IMR-90 (cell line): ENCODE results near the gene ABCC8. TPM values are rescaled to one million over a fixed set of nuclear protein-coding genes. Genes with fewer than 3 reads are reported as not detected.

Experiments used
- ATAC-seq: fragments of 200-7000 bp; cut with Tn5 transposase; 2 replicates; pipeline ENCODE4 v1.9.1; 2020; ENCODE audit warnings: low read depth, mild to moderate bottlenecking, moderate library complexity
- BruUV-seq: library from RNA; stranded (reverse); fragments of 400-500 nt; replicated peaks from 2 replicates; lab custom pipeline; 2021; lab: Mats Ljungman, UMichigan
- CTCF ChIA-PET: fragments of 300-600 bp; formaldehyde crosslinking; extraction: SDS; loops from one replicate; lab custom pipeline; 2021; ENCODE audit warnings: antibody characterized with exemption; lab: Yijun Ruan, JAX
- POLR2A ChIA-PET: fragments of 300-600 bp; sonication (Branson Sonifier 250); formaldehyde crosslinking; loops from one replicate; lab custom pipeline; 2022; ENCODE audit warnings: antibody characterized with exemption; ENCODE audit not compliant: unreplicated experiment; lab: Charles Lee
- DNase-seq: peaks from one replicate; pipeline ENCODE4 v3.0.0; 2013
- H2AFZ ChIP-seq: replicated peaks from 2 replicates; pipeline ENCODE3; 2013; ENCODE audit warnings: low read length, mild to moderate bottlenecking; ENCODE audit not compliant: poor library complexity
- H2AK5ac ChIP-seq: 2 replicates; pipeline ENCODE4 v1.6.1; 2013; ENCODE audit warnings: low read depth, low read length, inconsistent platforms
- H2AK9ac ChIP-seq: replicated peaks from 2 replicates; pipeline ENCODE3; 2013; ENCODE audit warnings: mild to moderate bottlenecking, low read depth, low read length, moderate library complexity; ENCODE audit not compliant: poor library complexity
- H2BK120ac ChIP-seq: 2 replicates; pipeline ENCODE4 v1.6.1; 2013; ENCODE audit warnings: low read depth, low read length, inconsistent platforms
- H2BK15ac ChIP-seq: 3 replicates; pipeline ENCODE4 v1.6.1; 2013; ENCODE audit warnings: low read depth, low read length, inconsistent platforms
- H2BK20ac ChIP-seq: 2 replicates; pipeline ENCODE4 v1.6.1; 2013; ENCODE audit warnings: low read depth, mild to moderate bottlenecking, inconsistent platforms, low read length, moderate library complexity
- H2BK5ac ChIP-seq: 2 replicates; pipeline ENCODE4 v1.6.1; 2013; ENCODE audit warnings: mild to moderate bottlenecking, low read depth, low read length, inconsistent platforms; ENCODE audit not compliant: poor library complexity, severe bottlenecking
- H3K14ac ChIP-seq: replicated peaks from 2 replicates; pipeline ENCODE4 v1.6.1; 2013; ENCODE audit warnings: low read depth, low read length, inconsistent platforms
- H3K18ac ChIP-seq: 2 replicates; pipeline ENCODE4 v1.6.1; 2013; ENCODE audit warnings: low read depth, low read length, control low read depth
- H3K23ac ChIP-seq: 2 replicates; pipeline ENCODE4 v1.6.1; 2013; ENCODE audit warnings: low read depth, low read length, inconsistent platforms
- H3K27ac ChIP-seq: 2 replicates; pipeline ENCODE4 v1.5.1; 2013; ENCODE audit warnings: mild to moderate bottlenecking, control low read depth, low read length; ENCODE audit not compliant: insufficient read depth
- H3K27me3 ChIP-seq: 2 replicates; pipeline ENCODE4 v1.6.1; 2013; ENCODE audit warnings: low read length; ENCODE audit not compliant: control insufficient read depth, insufficient read depth
- H3K36me3 ChIP-seq: 2 replicates; pipeline ENCODE4 v1.6.1; 2013; ENCODE audit warnings: low read length, mixed read lengths; ENCODE audit not compliant: control insufficient read depth, insufficient read depth
- H3K4ac ChIP-seq: 2 replicates; pipeline ENCODE4 v1.6.1; 2013; ENCODE audit warnings: low read depth, low read length, inconsistent platforms
- H3K4me1 ChIP-seq: 2 replicates; pipeline ENCODE4 v1.6.1; 2013; ENCODE audit warnings: low read length, mixed read lengths; ENCODE audit not compliant: control insufficient read depth, insufficient read depth
- H3K4me2 ChIP-seq: 2 replicates; pipeline ENCODE4 v1.6.1; 2013; ENCODE audit warnings: low read depth, mild to moderate bottlenecking, control low read depth, low read length, moderate library complexity
- H3K4me3 ChIP-seq: 2 replicates; pipeline ENCODE4 v1.5.1; 2013; ENCODE audit warnings: low read depth, mild to moderate bottlenecking, control low read depth, low read length, moderate library complexity; ENCODE audit not compliant: insufficient read depth
- H3K56ac ChIP-seq: 2 replicates; pipeline ENCODE4 v1.6.1; 2013; ENCODE audit warnings: low read length, inconsistent platforms; ENCODE audit not compliant: insufficient read depth; ENCODE audit errors: extremely low read depth
- H3K79me1 ChIP-seq, 2 experiments: 2 replicates each; pipeline ENCODE4 v1.6.1; 2013; ENCODE audit warnings: low read length in 2 of 2, inconsistent platforms in 1 of 2, low read depth in 1 of 2
- H3K9ac ChIP-seq: 2 replicates; pipeline ENCODE4 v1.6.1; 2013; ENCODE audit warnings: low read depth, low read length, control low read depth
- H3K9me1 ChIP-seq: 2 replicates; pipeline ENCODE4 v1.6.1; 2013; ENCODE audit warnings: low read length, inconsistent platforms; ENCODE audit not compliant: insufficient read depth
- H3K9me3 ChIP-seq: 2 replicates; pipeline ENCODE4 v1.6.1; 2013; ENCODE audit warnings: low read length; ENCODE audit not compliant: control insufficient read depth, insufficient read depth
- H4K20me1 ChIP-seq: 2 replicates; pipeline ENCODE4 v1.6.1; 2013; ENCODE audit warnings: low read length, inconsistent platforms; ENCODE audit not compliant: insufficient read depth
- H4K5ac ChIP-seq: 2 replicates; pipeline ENCODE4 v1.6.1; 2013; ENCODE audit warnings: mild to moderate bottlenecking, low read depth, low read length, control low read depth
- H4K8ac ChIP-seq, 2 experiments: 2 replicates each; pipeline ENCODE4 v1.6.1; 2013; ENCODE audit warnings: low read depth in 2 of 2, low read length in 2 of 2, control low read depth in 1 of 2, inconsistent platforms in 1 of 2
- H4K91ac ChIP-seq: 2 replicates; pipeline ENCODE4 v1.6.1; 2013; ENCODE audit warnings: low read depth, low read length, inconsistent platforms; ENCODE audit not compliant: insufficient read depth
- BHLHE40 ChIP-seq: fragments of 150-350 bp; IDR thresholded peaks from 2 replicates; pipeline ENCODE4 v1.6.1; 2016; ENCODE audit warnings: mild to moderate bottlenecking, low read depth, low read length
- CEBPB ChIP-seq: IDR thresholded peaks from 2 replicates; pipeline ENCODE4 v1.6.1; 2012; ENCODE audit warnings: low read depth, low read length, improper control_type of control experiment
- FOS ChIP-seq: fragments of 150-350 bp; IDR thresholded peaks from 2 replicates; pipeline ENCODE4 v1.6.1; 2016; ENCODE audit warnings: low read depth, low read length
- MAFK ChIP-seq: IDR thresholded peaks from 2 replicates; pipeline ENCODE4 v1.6.1; 2012; ENCODE audit warnings: low read depth, low read length, improper control_type of control experiment
- MAZ ChIP-seq: IDR thresholded peaks from 2 replicates; pipeline ENCODE4 v1.6.1; 2012; ENCODE audit warnings: low read depth, mild to moderate bottlenecking, low read length, improper control_type of control experiment, moderate library complexity, borderline replicate concordance
- MXI1 ChIP-seq: IDR thresholded peaks from 2 replicates; pipeline ENCODE4 v1.6.1; 2012; ENCODE audit warnings: low read depth, mild to moderate bottlenecking, low read length, moderate library complexity, borderline replicate concordance
- NFE2L2 ChIP-seq: fragments of 150-350 bp; IDR thresholded peaks from 2 replicates; pipeline ENCODE4 v1.6.1; 2016; ENCODE audit warnings: low read depth, mild to moderate bottlenecking, low read length
- POLR2A ChIP-seq: IDR thresholded peaks from 2 replicates; pipeline ENCODE4 v1.6.1; 2012; ENCODE audit warnings: mild to moderate bottlenecking, low read depth, low read length
- RAD21 ChIP-seq: IDR thresholded peaks from 2 replicates; pipeline ENCODE4 v1.6.1; 2012; ENCODE audit warnings: low read length, improper control_type of control experiment
- RCOR1 ChIP-seq: IDR thresholded peaks from 2 replicates; pipeline ENCODE4 v1.6.1; 2012; ENCODE audit warnings: mild to moderate bottlenecking, low read length, improper control_type of control experiment; ENCODE audit not compliant: insufficient replicate concordance
- RFX5 ChIP-seq: IDR thresholded peaks from 2 replicates; pipeline ENCODE4 v1.8.0; 2012; ENCODE audit warnings: low read depth, mild to moderate bottlenecking, low read length, moderate library complexity
- SMC3 ChIP-seq: fragments of 150-350 bp; IDR thresholded peaks from 2 replicates; pipeline ENCODE4 v1.6.1; 2016; ENCODE audit warnings: low read depth, mild to moderate bottlenecking, antibody characterized with exemption, low read length, moderate library complexity
- WGBS, 2 experiments: methylation state at CpG; one replicate each; pipeline versions ENCODE4 v1.1.5 to v1.1.7; 2013; ENCODE audit warnings: missing lambda C conversion rate in 2 of 2; ENCODE audit not compliant: insufficient read length in 1 of 2; ENCODE audit errors: extremely low coverage in 2 of 2; 5-methylcytosine and 5-hydroxymethylcytosine counted together
- dilution Hi-C: fragments of 300-500 bp; cut with HindIII; formaldehyde crosslinking; loops from one replicate; pipeline ENCODE4 v1.14.3; 2018; ENCODE audit warnings: low sequenced_read_pairs; ENCODE audit not compliant: unreplicated experiment
- in situ Hi-C: fragments of 300-500 bp; cut with MboI; formaldehyde crosslinking; loops from 3 replicates; pipeline ENCODE4 v1.14.3; 2019; ENCODE audit warnings: low sequenced_read_pairs, inconsistent platforms, mixed read lengths
- intact Hi-C: fragments of 100-400 bp; cut with micrococcal nuclease; formaldehyde crosslinking; loops from 2 replicates; pipeline ENCODE4 v1.10.0; 2022
- polyA plus RNA-seq, 3 experiments: library from polyadenylated mRNA; depleted of rRNA; stranded (reverse); fragments of >200 nt; gene quantifications; 2 replicates each; pipeline ENCODE4 v1.2.3, GENCODE V29; 2012; ENCODE audit warnings: low replicate concordance in 1 of 3
- total RNA-seq: library from RNA; depleted of rRNA; stranded (reverse); fragments of >200 nt; gene quantifications from 2 replicates; pipeline ENCODE4 v1.2.3, GENCODE V29; 2012
- TF ChIP-seq, protein P1 (sequence below): fragments of 150-350 bp; IDR thresholded peaks from 2 replicates; pipeline ENCODE4 v1.6.1; 2016; ENCODE audit warnings: low read depth, mild to moderate bottlenecking, low read length, moderate library complexity, borderline replicate concordance
- TF ChIP-seq, protein P2 (sequence below): conservative IDR thresholded peaks from 2 replicates; pipeline ENCODE4 v1.5.1; 2012; ENCODE audit warnings: mild to moderate bottlenecking, low read depth, low read length, improper control_type of control experiment
- TF ChIP-seq, protein P3 (sequence below): fragments of 150-350 bp; IDR thresholded peaks from 2 replicates; pipeline ENCODE4 v1.6.1; 2017; ENCODE audit warnings: mild to moderate bottlenecking, antibody characterized with exemption, low read length, low read depth

ABCC8 gene
- total and polyA plus RNA-seq, 2 of the 4 experiments (the other 2 are of a cell fraction), result not detected

DNA sequence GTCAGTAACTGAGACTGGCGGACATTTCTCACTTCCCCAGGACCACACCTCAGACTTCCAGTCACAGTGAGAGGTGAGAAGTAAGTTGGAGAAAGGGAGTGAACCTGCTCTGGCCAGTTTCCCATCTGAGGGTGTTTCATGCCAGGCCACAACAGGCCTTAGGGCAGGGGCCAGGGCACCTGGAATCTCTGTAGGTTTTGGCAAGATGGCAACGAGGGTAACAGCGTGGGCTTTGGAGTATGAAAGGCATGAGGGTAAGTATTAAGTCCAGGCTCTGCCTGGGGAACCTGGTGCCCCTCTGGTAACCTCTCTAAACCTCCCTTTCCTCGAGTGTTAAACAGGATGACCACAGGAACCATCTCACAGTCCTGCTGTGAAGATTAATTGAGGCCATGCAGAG lies 28.5 kb upstream of the ABCC8 start:
- no peak overlapping the region for H4K91ac ChIP-seq
- no peak overlapping the region for H3K14ac ChIP-seq
- H3K27me3 ChIP-seq, result peaks cover 8% of the 10 kb centered on the region
- H3K4me1 ChIP-seq, result no peaks in the 10 kb centered on the region
- in situ Hi-C loops (loop anchor here (10.0 to 25.0 kb wide), 2 partner anchors 270 to 568 kb away; no protein-coding TSS in a partner anchor), dilution Hi-C loops (no loop called here), intact Hi-C loops (loop anchor here (10.0 kb wide), 2 partner anchors 680 to 720 kb away; no protein-coding TSS in a partner anchor)
- no peak for ATAC-seq
- H3K4me2 ChIP-seq, result no peak overlapping the region
- H2BK15ac ChIP-seq, result no peak overlapping the region
- BruUV-seq, result no TSS peak
- no peak overlapping the region for H4K8ac ChIP-seq
- no peak for DNase-seq
- H3K4ac ChIP-seq, result no peak overlapping the region
- no peak overlapping the region for H3K9ac ChIP-seq
- no peak overlapping the region for H2AK5ac ChIP-seq
- H3K9me3 ChIP-seq, result no peaks in the 10 kb centered on the region
- H2BK5ac ChIP-seq, result no peak overlapping the region
- H4K5ac ChIP-seq, result no peak overlapping the region
- no CpG with 5 or more reads among the region's 4 CpGs for WGBS, 2 experiments
- no peaks in the 10 kb centered on the region for H3K9me1 ChIP-seq
- H2BK20ac ChIP-seq, result no peak overlapping the region
- H4K20me1 ChIP-seq, result no peaks in the 10 kb centered on the region
- POLR2A ChIA-PET, result no interaction called here
- H3K27ac ChIP-seq, result no peak overlapping the region
- TF ChIP-seq BHLHE40, result no peak
- no peak for TF ChIP-seq RAD21
- TF ChIP-seq CEBPB, result no peak
- no peak for TF ChIP-seq MAFK
- TF ChIP-seq, protein P1, sequence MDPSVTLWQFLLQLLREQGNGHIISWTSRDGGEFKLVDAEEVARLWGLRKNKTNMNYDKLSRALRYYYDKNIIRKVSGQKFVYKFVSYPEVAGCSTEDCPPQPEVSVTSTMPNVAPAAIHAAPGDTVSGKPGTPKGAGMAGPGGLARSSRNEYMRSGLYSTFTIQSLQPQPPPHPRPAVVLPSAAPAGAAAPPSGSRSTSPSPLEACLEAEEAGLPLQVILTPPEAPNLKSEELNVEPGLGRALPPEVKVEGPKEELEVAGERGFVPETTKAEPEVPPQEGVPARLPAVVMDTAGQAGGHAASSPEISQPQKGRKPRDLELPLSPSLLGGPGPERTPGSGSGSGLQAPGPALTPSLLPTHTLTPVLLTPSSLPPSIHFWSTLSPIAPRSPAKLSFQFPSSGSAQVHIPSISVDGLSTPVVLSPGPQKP, result no peak
- TF ChIP-seq SMC3, result no peak
- TF ChIP-seq RCOR1, result no peak
- TF ChIP-seq, protein P2, sequence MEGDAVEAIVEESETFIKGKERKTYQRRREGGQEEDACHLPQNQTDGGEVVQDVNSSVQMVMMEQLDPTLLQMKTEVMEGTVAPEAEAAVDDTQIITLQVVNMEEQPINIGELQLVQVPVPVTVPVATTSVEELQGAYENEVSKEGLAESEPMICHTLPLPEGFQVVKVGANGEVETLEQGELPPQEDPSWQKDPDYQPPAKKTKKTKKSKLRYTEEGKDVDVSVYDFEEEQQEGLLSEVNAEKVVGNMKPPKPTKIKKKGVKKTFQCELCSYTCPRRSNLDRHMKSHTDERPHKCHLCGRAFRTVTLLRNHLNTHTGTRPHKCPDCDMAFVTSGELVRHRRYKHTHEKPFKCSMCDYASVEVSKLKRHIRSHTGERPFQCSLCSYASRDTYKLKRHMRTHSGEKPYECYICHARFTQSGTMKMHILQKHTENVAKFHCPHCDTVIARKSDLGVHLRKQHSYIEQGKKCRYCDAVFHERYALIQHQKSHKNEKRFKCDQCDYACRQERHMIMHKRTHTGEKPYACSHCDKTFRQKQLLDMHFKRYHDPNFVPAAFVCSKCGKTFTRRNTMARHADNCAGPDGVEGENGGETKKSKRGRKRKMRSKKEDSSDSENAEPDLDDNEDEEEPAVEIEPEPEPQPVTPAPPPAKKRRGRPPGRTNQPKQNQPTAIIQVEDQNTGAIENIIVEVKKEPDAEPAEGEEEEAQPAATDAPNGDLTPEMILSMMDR, result no peak
- TF ChIP-seq MXI1, result no peak
- TF ChIP-seq NFE2L2, result no peak
- no peak for TF ChIP-seq POLR2A
- TF ChIP-seq, protein P3, sequence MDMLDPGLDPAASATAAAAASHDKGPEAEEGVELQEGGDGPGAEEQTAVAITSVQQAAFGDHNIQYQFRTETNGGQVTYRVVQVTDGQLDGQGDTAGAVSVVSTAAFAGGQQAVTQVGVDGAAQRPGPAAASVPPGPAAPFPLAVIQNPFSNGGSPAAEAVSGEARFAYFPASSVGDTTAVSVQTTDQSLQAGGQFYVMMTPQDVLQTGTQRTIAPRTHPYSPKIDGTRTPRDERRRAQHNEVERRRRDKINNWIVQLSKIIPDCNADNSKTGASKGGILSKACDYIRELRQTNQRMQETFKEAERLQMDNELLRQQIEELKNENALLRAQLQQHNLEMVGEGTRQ, result no peak
- no peak for TF ChIP-seq RFX5
- no peak for TF ChIP-seq FOS
- no peak for TF ChIP-seq MAZ
- H2BK120ac ChIP-seq, result no peak overlapping the region
- H3K36me3 ChIP-seq, result no peaks in the 10 kb centered on the region
- H2AFZ ChIP-seq, result no peak overlapping the region
- H3K56ac ChIP-seq, result no peak overlapping the region
- H3K23ac ChIP-seq, result no peak overlapping the region
- CTCF ChIA-PET, result interaction anchor here (0.8 to 1.6 kb wide), 2 partner anchors 115 to 121 kb away, joined by 3 to 16 read pairs; no protein-coding TSS in a partner anchor
- no peaks in the 10 kb centered on the region for H3K79me1 ChIP-seq
- no peak overlapping the region for H3K18ac ChIP-seq
- H3K4me3 ChIP-seq, result no peak overlapping the region
- H2AK9ac ChIP-seq, result no peak overlapping the region
